IPS-18c (cell line): ENCODE measurements around the gene RPL28.
A peak's percentile ranks its signal among the peaks of the same experiment; 100 is the strongest.
"Not testable (repeated sequence)": the region's sequence is repeated elsewhere in the genome, so short reads cannot be mapped to it uniquely, and the experiment has no call there.

Source experiments
- H3K4me3 ChIP-seq: 2 replicates; pipeline ENCODE4 v1.7.0; 2013; ENCODE audit warnings: low read depth, mild to moderate bottlenecking, low read length, moderate library complexity; ENCODE audit not compliant: insufficient read depth
- H3K9me3 ChIP-seq: one replicate; pipeline ENCODE4 v1.6.1; 2013; ENCODE audit warnings: mild to moderate bottlenecking, low read length, moderate library complexity; ENCODE audit not compliant: control insufficient read depth, insufficient read depth

Gene RPL28

DNA sequence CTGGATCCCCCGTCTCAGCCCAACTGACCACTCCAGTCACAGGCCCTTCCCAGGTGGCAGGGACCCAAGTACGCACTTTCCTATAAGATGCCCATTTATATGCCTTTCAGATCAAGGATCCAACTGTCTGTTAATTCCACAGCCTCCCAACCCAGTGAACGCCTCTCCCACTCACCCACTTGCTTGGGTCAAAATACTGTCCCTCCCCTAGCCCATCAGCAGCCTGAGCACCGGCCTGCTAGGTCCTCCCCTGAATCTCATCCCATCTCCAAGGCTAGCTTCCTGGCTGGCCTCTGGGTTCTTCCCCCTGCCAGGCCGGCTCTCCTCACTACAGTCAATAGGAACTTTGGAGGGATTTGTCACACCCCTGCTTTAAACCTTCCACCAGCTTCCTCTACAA is 19.9 kb downstream of the RPL28 start:
- H3K4me3 ChIP-seq: peak overlapping the region; percentile 84
- peaks cover 7% of the 10 kb centered on the region for H3K9me3 ChIP-seq

DNA sequence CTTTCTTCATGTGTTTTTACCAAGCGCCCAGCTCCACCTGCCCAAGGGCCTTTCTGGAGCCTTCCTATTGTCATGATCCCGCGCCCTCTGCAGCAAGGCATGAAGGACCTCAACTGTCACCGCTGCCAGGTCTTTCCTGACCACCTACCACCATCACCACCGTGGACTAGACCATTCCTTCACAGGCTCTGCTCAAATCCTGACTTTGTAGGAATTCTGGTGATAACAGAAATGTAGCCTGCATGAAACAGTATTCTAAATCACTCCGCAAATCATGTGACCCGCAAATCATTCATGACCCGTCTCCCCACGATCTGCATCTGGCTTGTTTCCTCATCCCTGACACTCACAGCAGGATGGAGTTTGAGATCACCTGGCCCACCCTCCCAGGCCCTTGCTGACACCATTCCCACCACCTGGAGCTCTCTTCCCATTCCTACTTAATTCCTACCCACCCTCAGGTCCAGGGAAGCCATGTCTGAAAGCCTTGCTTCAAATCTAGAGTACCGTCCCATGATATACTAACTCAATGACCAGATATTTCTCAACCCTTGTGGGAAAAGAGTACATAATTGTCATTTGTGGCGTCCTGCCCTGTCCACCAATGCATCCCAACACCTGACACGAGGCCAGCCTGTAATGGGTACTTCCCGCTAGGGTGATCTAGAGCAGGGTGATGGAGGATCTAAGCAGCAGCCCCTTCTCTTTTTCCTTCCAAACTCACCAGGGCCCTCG is 20.5 kb downstream of the RPL28 start:
- Histone ChIP-seq H3K4me3 (peak overlapping the region; percentile 84), H3K9me3 (peaks cover 7% of the 10 kb centered on the region)

GRCh38 chr19:55406826-55407549 is 21.3 kb downstream of the RPL28 start:
- Histone ChIP-seq H3K4me3 (peak overlapping the region; percentile 84), H3K9me3 (peaks cover 7% of the 10 kb centered on the region)

DNA sequence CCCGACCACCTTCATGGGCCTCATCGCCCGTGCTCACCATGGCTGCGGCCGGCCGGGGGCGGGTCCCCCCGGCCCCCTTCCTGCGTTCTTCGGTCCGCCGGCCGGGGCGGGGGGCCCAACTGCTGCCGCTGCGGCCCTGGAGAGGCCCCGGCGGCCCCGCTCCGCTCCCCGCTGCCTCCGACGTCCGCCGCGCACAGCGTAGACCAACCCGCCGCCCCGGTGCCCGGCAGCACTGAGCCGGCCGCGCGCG is 21.7 kb downstream of the RPL28 start, which contains the start of gene UBE2S:
Gene UBE2S, minus strand, starts transcription at position 239 of the 250 bp plus-strand sequence. Its CDS starts 199 bp downstream, at position 40.
- H3K4me3 ChIP-seq: peak within 1 kb of the TSS; percentile 84

GRCh38 chr19:55407800-55408532 is 22.2 kb downstream of the RPL28 start:
- H3K4me3 ChIP-seq: peak overlapping the region; percentile 84; the same call in 1 of the 2 replicates
- peaks cover 7% of the 10 kb centered on the region for H3K9me3 ChIP-seq

More for the DNA sequence above, 21.7 kb downstream of the RPL28 start, which contains the start of gene UBE2S:
- not testable (repeated sequence) for H3K9me3 ChIP-seq

GRCh38 chr19:55408533-55408872 is 22.8 kb downstream of the RPL28 start:
- Histone ChIP-seq H3K4me3 (peak overlapping the region; percentile 32; the same call in 1 of the 2 replicates), H3K9me3 (peaks cover 5% of the 10 kb centered on the region)

DNA sequence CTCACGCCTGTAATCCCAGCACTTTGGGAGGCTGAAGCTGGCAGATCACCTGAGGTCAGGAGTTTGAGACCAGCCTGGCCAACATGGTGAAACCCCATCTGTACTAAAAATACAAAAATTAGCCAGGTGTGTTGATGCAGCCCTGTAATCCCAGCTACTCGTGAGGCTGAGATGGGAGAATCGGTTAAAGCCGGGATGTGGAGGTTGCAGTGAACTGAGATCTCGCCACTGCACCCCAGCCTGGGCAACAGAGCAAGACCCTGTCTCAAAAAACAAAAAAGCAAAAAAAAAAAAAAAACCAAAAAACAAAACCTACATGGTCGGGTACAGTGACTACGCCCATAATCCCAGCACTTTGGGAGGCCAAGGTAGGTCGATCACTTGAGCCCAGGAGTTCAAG is 23.4 kb downstream of the RPL28 start:
- not testable (repeated sequence) for H3K9me3 ChIP-seq, H3K4me3 ChIP-seq

- no peak overlapping the region for H3K4me3 ChIP-seq
- H3K9me3 ChIP-seq: peaks cover 5% of the 10 kb centered on the region
Observed at GRCh38 chr19:55410168-55410567, 24.4 kb downstream of the RPL28 start.

DNA sequence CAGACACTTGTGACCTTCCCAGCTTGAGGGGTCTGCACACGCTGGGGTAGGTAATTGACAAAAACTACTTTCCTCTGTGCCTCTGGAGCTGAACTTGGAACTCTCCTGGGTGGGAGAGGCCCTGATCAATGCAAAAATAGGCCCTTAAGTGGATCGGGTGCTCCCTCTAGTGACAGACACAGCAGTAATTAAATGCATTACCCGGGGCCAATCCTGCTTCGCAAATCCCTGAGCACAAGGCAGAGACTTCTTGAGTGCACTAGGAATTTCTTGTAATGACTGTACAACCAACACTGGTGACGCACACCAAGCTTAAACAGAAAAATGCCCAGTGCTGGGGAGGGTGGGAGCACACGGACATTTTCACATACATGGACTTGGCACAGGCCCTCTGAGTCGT is 32.5 kb downstream of the RPL28 start:
- Histone ChIP-seq H3K9me3 (no peaks in the 10 kb centered on the region), H3K4me3 (no peak overlapping the region)

DNA sequence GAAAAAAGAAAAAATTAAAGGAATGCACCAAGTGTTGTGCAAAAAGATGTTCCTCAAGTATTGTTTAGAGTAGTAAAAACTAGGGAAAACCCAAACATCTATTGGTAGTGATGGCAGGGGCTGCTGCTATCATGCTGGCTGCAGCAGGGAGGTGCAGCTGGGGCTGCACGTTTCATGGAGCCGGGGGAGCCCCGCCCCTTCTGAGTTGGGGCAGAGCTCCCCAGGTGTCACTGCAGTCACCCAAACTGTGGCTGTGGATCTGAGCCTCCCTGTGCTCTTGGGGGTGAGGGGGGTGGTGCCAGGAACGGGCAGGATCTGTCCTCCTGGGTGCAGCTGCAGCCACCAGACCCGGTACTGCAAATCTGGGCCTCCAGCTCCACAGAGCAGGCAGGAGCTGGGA is 33.4 kb downstream of the RPL28 start:
- no peaks in the 10 kb centered on the region for H3K9me3 ChIP-seq

GRCh38 chr19:55419624-55420236 is 34.0 kb downstream of the RPL28 start:
- Histone ChIP-seq H3K4me3 (no peak overlapping the region), H3K9me3 (no peaks in the 10 kb centered on the region)

More for the DNA sequence above, 33.4 kb downstream of the RPL28 start:
- H3K4me3 ChIP-seq: no peak overlapping the region

GRCh38 chr19:55421281-55421680 is 35.5 kb downstream of the RPL28 start:
- H3K4me3 ChIP-seq, H3K9me3 ChIP-seq: not testable (repeated sequence)

- no peak overlapping the region for H3K4me3 ChIP-seq
Observed at GRCh38 chr19:55423225-55424005, 37.7 kb downstream of the RPL28 start.

GRCh38 chr19:55424518-55424917 is 38.8 kb downstream of the RPL28 start:
- Histone ChIP-seq H3K4me3 (no peak overlapping the region), H3K9me3 (no peaks in the 10 kb centered on the region)

More at GRCh38 chr19:55423225-55424005, 37.7 kb downstream of the RPL28 start:
- no peaks in the 10 kb centered on the region for H3K9me3 ChIP-seq

GRCh38 chr19:55426042-55426441 is 40.3 kb downstream of the RPL28 start:
- H3K9me3 ChIP-seq: no peaks in the 10 kb centered on the region
- no peak overlapping the region for H3K4me3 ChIP-seq

DNA sequence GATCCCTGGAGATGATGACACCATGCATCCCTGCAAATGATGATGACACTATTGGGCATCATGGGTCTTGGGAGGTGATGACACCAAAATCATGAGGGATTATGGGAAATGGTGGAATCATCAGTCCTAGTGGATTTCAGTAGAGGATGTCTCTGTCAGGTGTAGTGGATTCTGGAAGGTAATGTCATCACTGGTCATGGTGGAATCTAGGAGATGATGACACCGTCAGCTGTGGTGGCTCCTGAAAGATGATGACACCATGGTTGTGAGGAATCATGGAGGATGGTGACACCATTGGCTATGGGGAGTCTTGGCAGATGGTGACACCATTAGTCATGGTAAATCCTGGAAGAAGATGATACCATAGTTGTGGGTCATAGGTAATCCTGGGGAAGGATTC is 45.5 kb downstream of the RPL28 start:
- Histone ChIP-seq H3K4me3 (no peak overlapping the region), H3K9me3 (peaks cover 2% of the 10 kb centered on the region)
